Endothelial cell of umbilical vein (primary cell): Measurements from ENCODE around the gene MGST3. TPM values are rescaled to one million over a fixed set of nuclear protein-coding genes. Genes with fewer than 3 reads are reported as not detected.
"Not testable (repeated sequence)": the region's sequence is repeated elsewhere in the genome, so short reads cannot be mapped to it uniquely, and the experiment has no call there.

ENCODE experiments used
- BruUV-seq: library from RNA; stranded (reverse); fragments of 400-500 nt; replicated peaks from 2 replicates; lab custom pipeline; 2021; lab: Mats Ljungman, UMichigan
- CTCF ChIA-PET: fragments of 300-600, 350-600 bp; sonication (Branson Sonifier 250); formaldehyde crosslinking; loops from one replicate; lab custom pipeline; 2021; ENCODE audit warnings: antibody characterized with exemption, inconsistent platforms; lab: Charles Lee
- POLR2A ChIA-PET: fragments of 300-600, 350-600 bp; sonication (Branson Sonifier 250); formaldehyde crosslinking; loops from one replicate; lab custom pipeline; 2021; ENCODE audit warnings: antibody characterized with exemption, inconsistent platforms; lab: Charles Lee
- DNase-seq: peaks from one replicate; pipeline ENCODE4 v3.0.0-alpha.2; 2011; ENCODE audit warnings: low read depth, low spot score
- FAIRE-seq: peaks from 2 replicates; lab custom pipeline; 2011; peaks lifted over from hg19 to GRCh38; lab: Jason Lieb, UNC
- H2AFZ ChIP-seq: 2 replicates; pipeline ENCODE4 v1.6.0; 2012; ENCODE audit warnings: low read depth, low read length, control low read depth, inconsistent platforms
- H3K27ac ChIP-seq: 2 replicates; pipeline ENCODE4 v1.5.1; 2011; ENCODE audit warnings: low read depth, mild to moderate bottlenecking, control low read depth, low read length, moderate library complexity; ENCODE audit not compliant: insufficient read depth
- H3K27me3 ChIP-seq, 2 experiments: 2 replicates each; pipeline versions ENCODE4 v1.6.0 to v1.6.1; 2011; ENCODE audit warnings: low read length in 2 of 2, mixed read lengths in 1 of 2; ENCODE audit not compliant: control insufficient read depth in 2 of 2, insufficient read depth in 2 of 2
- H3K36me3 ChIP-seq, 2 experiments: 2 replicates in 1 of 2; 3 replicates in 1 of 2; pipeline ENCODE4 v1.5.1; 2011; ENCODE audit warnings: low read length in 2 of 2, mild to moderate bottlenecking in 1 of 2, moderate library complexity in 1 of 2; ENCODE audit not compliant: control insufficient read depth in 2 of 2, insufficient read depth in 2 of 2; ENCODE audit errors: extremely low read depth in 1 of 2
- H3K4me1 ChIP-seq: 3 replicates; pipeline ENCODE4 v1.5.1; 2011; ENCODE audit warnings: mild to moderate bottlenecking, low read length; ENCODE audit not compliant: control insufficient read depth, insufficient read depth; ENCODE audit errors: extremely low read depth
- H3K4me2 ChIP-seq: 2 replicates; pipeline ENCODE4 v1.6.1; 2011; ENCODE audit warnings: low read length, control low read depth, mixed read lengths; ENCODE audit not compliant: insufficient read depth
- H3K4me3 ChIP-seq, 3 experiments: fragments of 200-600 bp in 1 of 3; sonication (generic), shearing (Covaris generic) in 1 of 3; replicated peaks in 1 of 3; 2 replicates each; pipeline ENCODE4 v1.5.1; 2011 to 2016; ENCODE audit warnings: control low read depth in 3 of 3, low read length in 3 of 3, mild to moderate bottlenecking in 2 of 3, inconsistent platforms in 1 of 3, low read depth in 1 of 3, moderate library complexity in 1 of 3; ENCODE audit not compliant: insufficient read depth in 1 of 3
- H3K79me2 ChIP-seq: 2 replicates; pipeline ENCODE4 v1.6.0; 2012; ENCODE audit warnings: low read length, inconsistent platforms; ENCODE audit not compliant: control insufficient read depth, insufficient read depth
- H3K9ac ChIP-seq: replicated peaks from 2 replicates; pipeline ENCODE3; 2011; ENCODE audit warnings: low read length, control low read depth; ENCODE audit not compliant: insufficient read depth; ENCODE audit errors: extremely low read depth
- H3K9me1 ChIP-seq: replicated peaks from 3 replicates; pipeline ENCODE4 v1.6.0; 2011; ENCODE audit warnings: mild to moderate bottlenecking, low read length; ENCODE audit not compliant: control insufficient read depth, insufficient read depth; ENCODE audit errors: extremely low read depth
- H3K9me3 ChIP-seq: replicated peaks from 2 replicates; pipeline ENCODE4 v1.5.1; 2012; ENCODE audit warnings: low read length, inconsistent platforms; ENCODE audit not compliant: control insufficient read depth, insufficient read depth
- H4K20me1 ChIP-seq: replicated peaks from 2 replicates; pipeline ENCODE3; 2011; ENCODE audit warnings: mild to moderate bottlenecking, low read length; ENCODE audit not compliant: control insufficient read depth, insufficient read depth; ENCODE audit errors: extremely low read depth
- EZH2 ChIP-seq: IDR thresholded peaks from 2 replicates; pipeline ENCODE4 v1.6.1; 2012; ENCODE audit warnings: borderline replicate concordance, low read depth, mild to moderate bottlenecking, moderate library complexity, low read length, inconsistent platforms; ENCODE audit not compliant: severe bottlenecking
- FOS ChIP-seq: IDR thresholded peaks from 2 replicates; pipeline ENCODE4 v1.6.1; 2011; ENCODE audit warnings: mild to moderate bottlenecking, low read length, moderate library complexity, borderline replicate concordance; ENCODE audit not compliant: insufficient read depth
- GATA2 ChIP-seq: IDR thresholded peaks from 2 replicates; pipeline ENCODE4 v1.7.0; 2011; ENCODE audit warnings: low read depth, mild to moderate bottlenecking, moderate library complexity, mixed read lengths, low read length; ENCODE audit not compliant: insufficient read length, insufficient read depth
- JUN ChIP-seq: IDR thresholded peaks from 2 replicates; pipeline ENCODE4 v1.6.1; 2011; ENCODE audit warnings: borderline replicate concordance, low read depth; ENCODE audit not compliant: insufficient read length, insufficient read depth
- MYC ChIP-seq: IDR thresholded peaks from one replicate; pipeline ENCODE4 v1.6.1; 2011; ENCODE audit warnings: mild to moderate bottlenecking, low read depth, low read length
- POLR2A ChIP-seq: IDR thresholded peaks from 2 replicates; pipeline ENCODE4 v1.6.1; 2012; ENCODE audit warnings: low read depth, mild to moderate bottlenecking, control low read depth, low read length
- POLR2AphosphoS5 ChIP-seq: IDR thresholded peaks from 2 replicates; pipeline ENCODE4 v1.6.1; 2012; ENCODE audit warnings: low read depth, mild to moderate bottlenecking, control low read depth, low read length, moderate library complexity; ENCODE audit not compliant: insufficient read depth
- dilution Hi-C: fragments of 300-500 bp; cut with MboI; formaldehyde crosslinking; loops from one replicate; pipeline ENCODE4 v1.15.0; 2019; ENCODE audit warnings: low sequenced_read_pairs; ENCODE audit not compliant: extremely low pct_ligation_motif_present
- intact Hi-C: fragments of 100-400 bp; cut with micrococcal nuclease; formaldehyde crosslinking; loops from one replicate; pipeline ENCODE4 v1.10.0; 2022
- polyA plus RNA-seq, 4 experiments: library from polyadenylated mRNA; depleted of rRNA in 3 of 4; stranded (reverse) in 3 of 4; unstranded in 1 of 4; fragments of >200 nt; gene quantifications; 2 replicates each; pipeline versions ENCODE4 v1.2.1 to v1.2.3, GENCODE V29; 2011 to 2012; ENCODE audit warnings: missing spikeins in 1 of 4
- total RNA-seq: library from RNA; stranded (reverse); gene quantifications from 2 replicates; pipeline ENCODE4 v1.2.3, GENCODE V29; 2021
- TF ChIP-seq, protein P1 (sequence below), 2 donors: IDR thresholded peaks; 1 replicate in 1 of 2; 2 replicates in 1 of 2; pipeline ENCODE4 v1.5.1; 2011; ENCODE audit warnings: low read length in 2 of 2, mild to moderate bottlenecking in 2 of 2, moderate library complexity in 2 of 2, control low read depth in 1 of 2, inconsistent platforms in 1 of 2, low read depth in 1 of 2; ENCODE audit not compliant: insufficient read depth in 1 of 2; ENCODE audit errors: extremely low read depth in 1 of 2
- TF ChIP-seq, protein P2 (sequence below): IDR thresholded peaks from 2 replicates; pipeline ENCODE4 v1.6.1; 2011; ENCODE audit not compliant: insufficient read depth, insufficient read length

The MGST3 gene
- total and polyA plus RNA-seq, 2 donors (not counting 3 experiments of a cell fraction or from before 2014, with no cell fraction given) = 164 to 288 TPM

DNA sequence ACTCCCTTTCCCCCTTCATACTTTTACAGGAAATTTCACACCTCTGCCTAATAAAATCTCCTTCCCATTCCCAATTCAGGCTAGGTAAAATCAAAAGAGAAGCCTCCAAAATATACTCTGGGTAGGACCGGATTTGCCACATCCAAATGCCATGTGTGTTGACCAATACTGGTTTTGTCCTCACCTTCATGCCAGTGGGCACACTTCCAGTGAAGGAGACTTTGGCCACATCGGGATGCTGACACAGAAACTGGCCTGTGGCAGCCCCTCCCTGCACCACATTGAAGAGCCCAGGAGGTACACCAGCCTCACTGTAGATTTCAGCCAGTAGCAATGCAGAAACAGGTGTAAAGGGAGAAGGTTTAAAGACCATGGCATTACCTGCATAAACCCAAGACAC is 49.3 kb downstream of the MGST3 start:
- peaks cover 2% of the 10 kb centered on the region for H3K79me2 ChIP-seq
- intact Hi-C loops (no loop called here), dilution Hi-C loops (no loop called here)
- no peaks in the 10 kb centered on the region for H3K9me3 ChIP-seq
- no peak for TF ChIP-seq GATA2
- TF ChIP-seq, protein P1, sequence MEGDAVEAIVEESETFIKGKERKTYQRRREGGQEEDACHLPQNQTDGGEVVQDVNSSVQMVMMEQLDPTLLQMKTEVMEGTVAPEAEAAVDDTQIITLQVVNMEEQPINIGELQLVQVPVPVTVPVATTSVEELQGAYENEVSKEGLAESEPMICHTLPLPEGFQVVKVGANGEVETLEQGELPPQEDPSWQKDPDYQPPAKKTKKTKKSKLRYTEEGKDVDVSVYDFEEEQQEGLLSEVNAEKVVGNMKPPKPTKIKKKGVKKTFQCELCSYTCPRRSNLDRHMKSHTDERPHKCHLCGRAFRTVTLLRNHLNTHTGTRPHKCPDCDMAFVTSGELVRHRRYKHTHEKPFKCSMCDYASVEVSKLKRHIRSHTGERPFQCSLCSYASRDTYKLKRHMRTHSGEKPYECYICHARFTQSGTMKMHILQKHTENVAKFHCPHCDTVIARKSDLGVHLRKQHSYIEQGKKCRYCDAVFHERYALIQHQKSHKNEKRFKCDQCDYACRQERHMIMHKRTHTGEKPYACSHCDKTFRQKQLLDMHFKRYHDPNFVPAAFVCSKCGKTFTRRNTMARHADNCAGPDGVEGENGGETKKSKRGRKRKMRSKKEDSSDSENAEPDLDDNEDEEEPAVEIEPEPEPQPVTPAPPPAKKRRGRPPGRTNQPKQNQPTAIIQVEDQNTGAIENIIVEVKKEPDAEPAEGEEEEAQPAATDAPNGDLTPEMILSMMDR (IDR thresholded peaks at IDR 0.05; ENCODE audit: extremely low read depth in 1 of 2, insufficient read depth in 1 of 2, low read depth in 1 of 2, low read length in 2 of 2) = no peak
- no peak for TF ChIP-seq MYC
- no peak for TF ChIP-seq EZH2
- TF ChIP-seq FOS = no peak
- no peak for TF ChIP-seq POLR2AphosphoS5
- TF ChIP-seq JUN = no peak
- TF ChIP-seq POLR2A = no peak
- TF ChIP-seq, protein P2, sequence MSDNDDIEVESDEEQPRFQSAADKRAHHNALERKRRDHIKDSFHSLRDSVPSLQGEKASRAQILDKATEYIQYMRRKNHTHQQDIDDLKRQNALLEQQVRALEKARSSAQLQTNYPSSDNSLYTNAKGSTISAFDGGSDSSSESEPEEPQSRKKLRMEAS = no peak
- FAIRE-seq (no peak), DNase-seq (no peak)
- ChIA-PET POLR2A (no interaction called here), CTCF (no interaction called here)
- BruUV-seq = no TSS peak
- H2AFZ ChIP-seq = no peak overlapping the region
- no peaks in the 10 kb centered on the region for H3K27me3 ChIP-seq
- H3K9me1 ChIP-seq = no peaks in the 10 kb centered on the region
- no peak overlapping the region for H3K4me3 ChIP-seq
- no peaks in the 10 kb centered on the region for H4K20me1 ChIP-seq
- peaks cover 10% of the 10 kb centered on the region for H3K4me1 ChIP-seq
- peaks cover 6 to 10% of the 10 kb centered on the region in 2 experiments for H3K36me3 ChIP-seq
- no peak overlapping the region for H3K9ac ChIP-seq
- no peak overlapping the region for H3K4me2 ChIP-seq
- no peak overlapping the region for H3K27ac ChIP-seq

DNA sequence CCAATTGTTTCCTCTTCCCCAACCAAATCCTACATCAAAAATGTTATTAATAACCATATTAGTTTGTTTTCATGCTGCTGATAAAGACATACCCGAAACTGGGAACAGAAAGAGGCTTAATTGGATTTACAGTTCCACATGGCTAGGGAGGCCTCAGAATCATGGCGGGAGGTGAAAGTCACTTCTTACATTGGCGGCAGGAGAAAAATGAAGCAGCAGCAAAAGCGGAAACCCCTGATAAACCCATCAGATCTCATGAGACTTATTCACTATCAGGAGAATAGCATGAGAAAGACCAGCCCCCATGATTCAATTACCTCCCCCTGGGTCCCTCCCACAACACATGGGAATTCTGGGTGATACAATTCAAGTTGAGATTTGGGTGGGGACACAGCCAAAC is 49.7 kb downstream of the MGST3 start:
- H4K20me1 ChIP-seq, H3K79me2 ChIP-seq, H3K9me1 ChIP-seq, H3K27me3 ChIP-seq, intact Hi-C loops, H3K9me3 ChIP-seq, H3K27ac ChIP-seq, H2AFZ ChIP-seq, BruUV-seq, H3K4me1 ChIP-seq, DNase-seq, dilution Hi-C loops, H3K4me2 ChIP-seq, H3K9ac ChIP-seq, POLR2A ChIA-PET, FAIRE-seq, H3K4me3 ChIP-seq: not testable (repeated sequence)
- H3K36me3 ChIP-seq = peaks cover 6 to 10% of the 10 kb centered on the region in 2 experiments
- CTCF ChIA-PET = interaction anchor here (2.5 kb wide), 1 partner anchor 17 kb away, joined by 9 read pairs; the partner anchor contains the start of gene ALDH9A1
